GM21360 (cell line): ENCODE data around the gene ZNF22.

Experiments
- ATAC-seq: cut with Tn5 transposase; IDR thresholded peaks from one replicate; pipeline ENCODE4 v1.9.1; 2021; ENCODE audit warnings: mild to moderate bottlenecking, moderate library complexity; ENCODE audit not compliant: unreplicated experiment

The ZNF22 gene

GRCh38 chr10:44963772-44964633, 36.7 kb upstream of the ZNF22 start:
- ATAC-seq, result no peak

GRCh38 chr10:44965104-44965503, 35.6 kb upstream of the ZNF22 start:
- no peak for ATAC-seq

GRCh38 chr10:44965651-44966097, 35.0 kb upstream of the ZNF22 start:
- ATAC-seq, result peak; percentile 34

- ATAC-seq, result peak; percentile 13
Observed at GRCh38 chr10:44966129-44966815, 34.5 kb upstream of the ZNF22 start.

GRCh38 chr10:44966816-44967509, 33.8 kb upstream of the ZNF22 start:
- ATAC-seq, result no peak

GRCh38 chr10:44967616-44968015, 33.1 kb upstream of the ZNF22 start:
- ATAC-seq, result no peak

GRCh38 chr10:44968091-44968490, 32.6 kb upstream of the ZNF22 start:
- ATAC-seq, result no peak

GRCh38 chr10:44968500-44969400, 32.0 kb upstream of the ZNF22 start:
- no peak for ATAC-seq

- ATAC-seq, result no peak
Observed at GRCh38 chr10:44969854-44970253, 30.9 kb upstream of the ZNF22 start.

- no peak for ATAC-seq
Observed at GRCh38 chr10:44970812-44971395, 29.8 kb upstream of the ZNF22 start.

GRCh38 chr10:44971434-44971833, 29.3 kb upstream of the ZNF22 start:
- no peak for ATAC-seq

GRCh38 chr10:44971935-44972757, 28.6 kb upstream of the ZNF22 start:
- ATAC-seq, result no peak

- no peak for ATAC-seq
Observed at GRCh38 chr10:44972874-44973306, 27.8 kb upstream of the ZNF22 start.

GRCh38 chr10:44973323-44974081, 27.2 kb upstream of the ZNF22 start:
- no peak for ATAC-seq

- ATAC-seq, result no peak
Observed at GRCh38 chr10:44974082-44974627, 26.6 kb upstream of the ZNF22 start.

GRCh38 chr10:44974628-44975430, 25.9 kb upstream of the ZNF22 start:
- peak; percentile 60 for ATAC-seq
